ENCODE results near the gene ADRB2.
A peak's percentile ranks its signal among the peaks of the same experiment; 100 is the strongest.
"Not testable (repeated sequence)": the region's sequence is repeated elsewhere in the genome, so short reads cannot be mapped to it uniquely, and the experiment has no call there.

Gene ADRB2

GRCh38 chr5:148826053-148826738 is at the start of gene ADRB2:
Gene ADRB2 (plus strand): TSS chr5:148826611. CDS start chr5:148826832, 221 bp downstream.
- peak; percentile 90 for DNase-seq

- DNase-seq = peak; percentile 42
Measured at GRCh38 chr5:148776780-148777179, 49.6 kb upstream of the ADRB2 start.

DNA sequence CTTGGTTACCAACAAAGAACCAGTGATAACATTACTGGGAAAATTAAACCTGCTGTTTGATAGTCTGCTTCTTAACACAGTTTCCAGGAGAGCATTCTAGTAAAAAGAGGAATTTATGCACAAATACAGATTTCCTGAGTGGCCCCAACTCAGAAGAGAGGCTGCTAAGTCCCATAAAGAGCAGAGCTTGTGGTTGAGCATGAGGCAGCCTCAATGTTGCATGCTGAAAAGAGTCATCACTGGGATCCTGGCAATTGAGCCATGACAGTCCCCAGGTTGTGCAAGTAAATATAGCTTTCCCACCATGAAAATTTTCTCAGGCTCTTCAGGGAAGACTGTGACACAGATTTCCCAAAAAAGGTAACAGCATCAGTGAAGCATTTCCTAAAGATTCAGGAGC is 47.5 kb upstream of the ADRB2 start:
- DNase-seq = no peak

GRCh38 chr5:148780711-148781110 is 45.7 kb upstream of the ADRB2 start:
- DNase-seq = no peak

DNA sequence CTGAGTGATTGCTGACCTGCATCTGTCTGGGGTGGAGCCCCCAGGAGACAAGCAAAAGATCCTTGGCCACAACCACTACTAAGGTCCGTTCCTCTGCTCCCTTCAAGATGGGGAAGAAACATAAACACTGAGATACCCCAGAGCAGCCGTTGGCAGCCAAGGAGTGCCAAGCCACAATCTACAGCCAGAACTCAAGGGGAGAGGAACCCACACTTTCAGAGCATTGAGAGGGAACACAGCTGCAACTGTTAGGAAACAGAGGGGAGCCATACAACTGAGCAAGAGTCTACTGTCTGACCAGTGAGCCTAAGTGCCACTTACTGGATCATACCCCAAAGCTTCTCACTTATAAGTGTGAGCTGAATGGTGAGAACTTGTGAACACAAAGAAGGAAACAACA is 44.6 kb upstream of the ADRB2 start:
- no peak for DNase-seq

DNA sequence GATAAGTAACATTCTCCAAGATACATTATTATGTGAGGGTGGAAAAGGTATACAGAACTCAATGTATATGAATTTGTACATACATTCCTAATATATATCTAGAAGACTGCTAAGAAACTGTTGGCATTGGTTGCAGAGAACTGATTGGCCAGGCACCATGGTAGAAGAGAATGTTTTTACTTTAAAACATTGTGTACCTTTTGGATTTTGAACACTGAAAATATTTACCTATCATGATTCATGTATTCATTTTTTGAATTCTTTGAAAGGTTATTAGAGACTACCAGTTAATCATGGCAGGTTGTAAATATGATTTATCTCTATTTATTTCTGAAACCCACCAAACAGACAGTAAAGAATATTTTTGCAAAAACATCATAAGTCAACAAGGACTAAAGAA is 41.2 kb upstream of the ADRB2 start:
- DNase-seq = no peak

DNA sequence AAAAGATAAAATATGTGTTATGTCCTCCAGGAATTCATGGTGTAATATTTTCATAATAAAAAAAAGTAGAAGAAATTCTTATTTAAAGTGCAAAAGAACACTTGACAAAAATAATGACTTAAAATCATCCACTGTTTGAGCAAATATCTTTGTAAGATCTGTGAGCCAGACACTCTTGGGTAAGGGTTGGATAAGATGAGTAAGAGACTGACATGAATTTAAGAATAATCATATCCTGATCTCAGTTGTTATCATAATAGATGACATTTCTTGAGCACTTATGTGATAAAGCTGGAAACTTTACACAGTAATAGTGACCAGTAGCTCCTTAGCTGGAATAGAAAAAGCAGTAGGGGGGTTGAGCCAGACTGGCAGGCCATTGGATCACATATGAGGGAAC is 40.0 kb upstream of the ADRB2 start:
- DNase-seq = no peak

GRCh38 chr5:148788636-148789035 is 37.8 kb upstream of the ADRB2 start:
- DNase-seq = no peak

DNA sequence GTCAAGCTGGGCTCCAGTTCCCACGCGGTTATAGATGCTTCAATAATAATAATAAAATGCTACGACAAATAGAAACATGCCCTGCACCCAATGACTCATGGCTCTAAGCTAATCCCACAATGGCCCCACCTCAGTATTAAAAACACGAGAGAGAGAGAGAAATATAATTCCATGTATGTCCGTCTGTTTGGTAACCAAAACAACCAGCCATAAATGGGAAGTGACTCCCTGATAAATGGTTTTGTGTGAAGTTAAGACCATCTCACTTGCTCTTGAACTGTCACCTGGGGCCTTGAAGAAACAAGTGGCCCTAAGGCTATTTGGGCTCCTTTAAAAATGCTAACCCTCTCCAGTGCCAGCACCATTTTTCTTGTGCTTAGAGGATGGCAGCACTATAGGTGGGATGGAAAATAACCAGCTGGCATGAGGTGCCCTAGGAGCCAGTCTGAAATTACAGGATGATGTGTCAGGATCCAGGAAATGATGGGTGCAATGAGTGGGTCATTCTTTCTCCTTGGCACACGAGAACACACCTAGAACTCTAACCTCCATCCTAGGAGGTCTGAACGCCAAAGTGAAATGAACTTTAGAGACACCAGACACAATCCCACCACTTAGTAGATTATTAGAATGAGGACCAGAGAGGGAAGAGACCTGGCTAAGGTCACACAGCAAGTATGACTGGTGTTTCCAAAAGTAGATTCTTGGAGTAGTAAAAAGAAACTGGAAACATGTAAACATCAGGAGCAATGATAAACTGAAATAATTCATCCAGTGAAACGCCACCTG is 35.7 kb upstream of the ADRB2 start:
- no peak for DNase-seq

DNA sequence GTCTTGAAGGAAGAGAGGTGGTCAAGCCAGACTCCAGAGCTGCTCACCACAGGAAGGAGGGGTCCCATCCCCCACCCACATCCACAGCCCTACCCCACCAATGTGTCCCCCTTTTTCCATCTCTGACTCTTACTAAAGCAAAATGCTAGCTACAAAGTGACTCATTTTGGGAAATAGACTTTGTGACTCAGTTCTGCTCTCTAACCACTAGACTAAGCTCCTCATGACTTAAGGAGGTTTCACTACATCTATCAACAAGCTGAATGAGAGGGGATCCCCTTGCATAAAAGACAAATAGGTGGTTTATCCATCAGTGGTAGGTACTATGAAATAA is 35.1 kb upstream of the ADRB2 start:
- no peak for DNase-seq

GRCh38 chr5:148791696-148792095 is 34.7 kb upstream of the ADRB2 start:
- no peak for DNase-seq

DNA sequence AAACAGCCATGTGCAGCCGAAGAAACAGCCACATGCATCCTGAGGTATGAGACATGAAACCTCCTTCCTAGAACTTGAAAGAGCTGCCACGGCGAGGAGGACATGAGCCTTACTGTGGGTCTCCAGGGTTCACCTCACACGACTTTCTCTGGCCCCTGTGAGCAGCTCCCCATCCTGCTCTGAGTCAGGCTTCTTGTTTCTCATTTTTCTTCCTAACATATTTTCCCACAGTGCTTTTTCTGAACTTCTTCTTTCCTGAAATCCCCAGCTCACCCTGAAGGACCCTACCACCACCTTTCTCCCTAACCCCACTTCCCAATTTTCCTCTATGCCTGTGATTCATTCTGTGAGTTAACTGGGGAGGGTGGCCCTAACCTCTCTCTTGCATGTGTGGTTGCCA is 33.7 kb upstream of the ADRB2 start:
- peak; percentile 27 for DNase-seq

GRCh38 chr5:148793261-148793660 is 33.1 kb upstream of the ADRB2 start:
- no peak for DNase-seq

GRCh38 chr5:148794275-148794674 is 32.1 kb upstream of the ADRB2 start:
- no peak for DNase-seq

GRCh38 chr5:148794729-148795561 is 31.5 kb upstream of the ADRB2 start:
- DNase-seq = peak; percentile 20

GRCh38 chr5:148796936-148797335 is 29.5 kb upstream of the ADRB2 start:
- no peak for DNase-seq

GRCh38 chr5:148798786-148799185 is 27.6 kb upstream of the ADRB2 start:
- no peak for DNase-seq

DNA sequence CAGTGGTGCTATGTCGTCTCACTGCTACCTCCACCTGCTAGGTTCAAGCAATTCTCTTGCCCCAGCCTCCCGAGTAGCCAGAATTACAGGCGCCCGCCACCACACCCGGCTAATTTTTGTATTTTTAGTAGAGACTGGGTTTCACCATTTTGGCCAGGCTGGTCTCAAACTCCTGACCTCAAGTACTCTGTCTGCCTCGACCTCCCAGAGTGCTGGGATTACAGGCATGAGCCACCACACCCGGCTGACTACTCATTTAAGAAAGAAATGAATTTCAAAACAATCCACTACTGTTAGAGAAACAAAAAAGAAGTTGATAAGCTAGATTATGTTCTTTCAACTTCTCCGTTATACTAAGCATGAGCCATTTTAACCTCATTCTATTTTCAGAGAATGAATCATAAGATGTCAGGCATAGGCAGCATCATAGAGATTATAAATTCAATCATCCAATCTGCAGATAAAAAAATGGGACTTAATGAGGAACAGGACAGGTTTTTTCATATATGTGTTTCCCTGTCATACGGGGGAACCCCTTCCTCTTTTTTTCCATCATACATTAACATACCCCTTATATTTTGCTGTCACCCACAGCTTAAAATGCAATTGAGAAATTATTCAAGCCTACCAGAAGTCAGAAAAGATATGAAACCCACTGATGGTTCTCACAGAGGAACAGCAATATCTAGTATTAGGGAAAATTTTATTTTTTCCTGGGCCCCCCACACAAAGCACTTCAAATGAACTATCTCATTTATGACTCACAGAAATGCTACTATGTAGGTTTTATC is 26.5 kb upstream of the ADRB2 start:
- no peak for DNase-seq

GRCh38 chr5:148801682-148802276 is 24.6 kb upstream of the ADRB2 start:
- no peak for DNase-seq

- DNase-seq = not testable (repeated sequence)
Measured at GRCh38 chr5:148803451-148803850, 23.0 kb upstream of the ADRB2 start.

DNA sequence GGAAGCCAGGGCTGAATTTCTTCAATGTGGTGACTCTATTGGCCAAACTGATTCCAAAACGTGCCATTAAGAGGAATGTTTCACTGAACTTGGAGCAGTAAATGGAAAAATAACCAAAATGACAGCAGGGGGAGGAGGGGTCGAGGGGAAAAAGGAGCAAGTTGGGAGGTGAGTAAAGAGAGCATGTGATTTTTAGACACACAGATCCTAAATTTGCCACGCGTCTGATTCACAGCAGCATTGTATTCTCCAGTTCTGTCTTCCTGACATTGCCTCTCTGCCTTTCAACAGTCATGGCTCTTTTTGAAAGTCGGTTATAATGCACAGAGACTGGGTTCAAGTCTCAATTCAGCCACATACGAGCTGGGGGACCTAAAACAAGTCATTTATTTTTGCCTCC is 22.0 kb upstream of the ADRB2 start:
- DNase-seq = no peak

Data from kidney glomerular epithelial cell (primary cell).